Esophagus muscularis mucosa (tissue), 4 donors: ENCODE data around the gene SNCB.

Source experiments
- EP300 ChIP-seq: sonication (generic); formaldehyde crosslinking; IDR thresholded peaks from one replicate; pipeline ENCODE4 v1.6.1; 2017; ENCODE audit warnings: antibody characterized with exemption
- POLR2A ChIP-seq: fragments of 450-650 bp; IDR thresholded peaks from one replicate; pipeline ENCODE4 v1.6.1; 2017; ENCODE audit warnings: antibody characterized with exemption, moderate library complexity, mild to moderate bottlenecking, low read depth
- POLR2AphosphoS5 ChIP-seq, 2 donors: sonication (generic); formaldehyde crosslinking; IDR thresholded peaks; one replicate each; pipeline ENCODE4 v1.6.1; 2017; ENCODE audit warnings: antibody characterized with exemption in 2 of 2
- TF ChIP-seq, protein P1 (sequence below), 3 experiments: fragments of 200-600 bp in 2 of 3; fragments of 450-650 bp in 1 of 3; sonication (generic) in 2 of 3; IDR thresholded peaks; one replicate each; pipeline ENCODE4 v1.5.1; 2017 to 2019; ENCODE audit warnings: antibody characterized with exemption in 3 of 3, mild to moderate bottlenecking in 2 of 3, moderate library complexity in 1 of 3

DNA sequence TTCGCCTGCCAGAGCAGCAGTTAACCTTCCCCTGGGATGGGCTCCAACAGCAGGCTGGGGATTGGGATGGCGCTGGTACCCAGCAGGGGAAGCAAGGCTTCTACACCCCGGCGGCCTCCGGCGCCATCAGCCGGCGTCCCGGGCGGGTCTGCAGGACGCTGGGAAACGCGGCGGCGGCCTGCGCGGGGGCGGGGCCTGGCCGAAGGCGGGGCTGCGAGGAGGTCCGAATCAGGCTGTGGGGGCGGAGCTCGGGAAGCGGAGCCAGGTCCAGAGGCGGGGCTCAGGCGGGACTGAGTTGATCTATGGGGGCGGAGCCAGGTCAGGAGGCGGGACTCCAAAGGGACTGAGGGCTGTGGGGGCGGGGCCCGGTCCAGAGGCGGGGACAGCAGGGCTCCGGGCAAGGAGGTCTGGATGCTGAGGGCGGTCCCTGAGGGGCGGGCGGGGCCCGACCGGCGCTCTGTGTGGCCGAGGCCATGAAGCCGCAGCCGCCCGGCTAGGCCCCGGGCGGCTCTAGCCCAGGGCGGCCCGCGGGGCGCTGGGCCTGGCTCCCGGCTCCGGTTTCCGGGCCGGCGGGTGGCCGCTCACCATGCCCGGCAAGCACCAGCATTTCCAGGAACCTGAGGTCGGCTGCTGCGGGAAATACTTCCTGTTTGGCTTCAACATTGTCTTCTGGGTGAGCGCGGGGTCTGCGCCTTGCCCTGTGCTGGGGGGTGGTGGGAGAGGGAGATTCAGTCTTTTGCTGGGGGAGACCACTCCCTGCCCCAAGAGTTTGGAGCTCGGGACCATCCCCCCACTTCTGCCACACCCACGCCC is 16.9 kb upstream of the SNCB start, which contains the start of gene TSPAN17:
- TF ChIP-seq POLR2A (no peak), POLR2AphosphoS5 (IDR thresholded peaks at IDR 0.05) (peak; percentile 67 to 76), EP300 (no peak)
- TF ChIP-seq, protein P1, sequence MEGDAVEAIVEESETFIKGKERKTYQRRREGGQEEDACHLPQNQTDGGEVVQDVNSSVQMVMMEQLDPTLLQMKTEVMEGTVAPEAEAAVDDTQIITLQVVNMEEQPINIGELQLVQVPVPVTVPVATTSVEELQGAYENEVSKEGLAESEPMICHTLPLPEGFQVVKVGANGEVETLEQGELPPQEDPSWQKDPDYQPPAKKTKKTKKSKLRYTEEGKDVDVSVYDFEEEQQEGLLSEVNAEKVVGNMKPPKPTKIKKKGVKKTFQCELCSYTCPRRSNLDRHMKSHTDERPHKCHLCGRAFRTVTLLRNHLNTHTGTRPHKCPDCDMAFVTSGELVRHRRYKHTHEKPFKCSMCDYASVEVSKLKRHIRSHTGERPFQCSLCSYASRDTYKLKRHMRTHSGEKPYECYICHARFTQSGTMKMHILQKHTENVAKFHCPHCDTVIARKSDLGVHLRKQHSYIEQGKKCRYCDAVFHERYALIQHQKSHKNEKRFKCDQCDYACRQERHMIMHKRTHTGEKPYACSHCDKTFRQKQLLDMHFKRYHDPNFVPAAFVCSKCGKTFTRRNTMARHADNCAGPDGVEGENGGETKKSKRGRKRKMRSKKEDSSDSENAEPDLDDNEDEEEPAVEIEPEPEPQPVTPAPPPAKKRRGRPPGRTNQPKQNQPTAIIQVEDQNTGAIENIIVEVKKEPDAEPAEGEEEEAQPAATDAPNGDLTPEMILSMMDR (IDR thresholded peaks at IDR 0.05): peak; percentile 20 to 46 (median 25)
